Spleen (tissue), 7 donors: ENCODE results near the gene ZNF365.

Experiments
- CTCF ChIP-seq, 11 experiments: fragments of 200-600 bp in 7 of 11; fragments of 450-650 bp in 4 of 11; sonication (generic) in 4 of 11; IDR thresholded peaks in 8 of 11; conservative IDR thresholded peaks in 3 of 11; 1 replicate in 7 of 11; 2 replicates in 4 of 11; pipeline versions ENCODE4 v1.4.0 to v1.8.0; 2016 to 2021; ENCODE audit warnings: antibody characterized with exemption in 11 of 11, inconsistent platforms in 4 of 11, mild to moderate bottlenecking in 1 of 11
- POLR2A ChIP-seq, 3 donors: fragments of 450-650 bp; IDR thresholded peaks; one replicate each; pipeline ENCODE4 v1.5.1; 2017; ENCODE audit warnings: antibody characterized with exemption in 3 of 3, mild to moderate bottlenecking in 1 of 3
- POLR2AphosphoS5 ChIP-seq, 3 donors: sonication (generic); formaldehyde crosslinking; IDR thresholded peaks; one replicate each; pipeline ENCODE4 v1.5.1; 2017; ENCODE audit warnings: antibody characterized with exemption in 3 of 3
- donor health status: DM: no; HTN: no; CAD: no; lungs with moderate emphysema.
- donor health status: DM: no; HTN: no; CAD: no.
- donor health status: DM: no; HTN: no; CAD: no.

- TF ChIP-seq CTCF (IDR thresholded peaks at IDR 0.05 in 8 of 11, conservative IDR thresholded peaks at IDR 0.05 in 3 of 11), result no peak
- no peak for TF ChIP-seq POLR2AphosphoS5 (IDR thresholded peaks at IDR 0.05)
- no peak for TF ChIP-seq POLR2A (IDR thresholded peaks at IDR 0.05)
Observed at GRCh38 chr10:62356447-62356846, 17.7 kb upstream of the ZNF365 start.
